ENCODE results near the gene DYNLT4. TPM values are rescaled to one million over a fixed set of nuclear protein-coding genes. Genes with fewer than 3 reads are reported as not detected.

Gene DYNLT4
- total and polyA plus RNA-seq, 2 of the 13 experiments (the other 11 are each of a cell fraction or from before 2014, with no cell fraction given), result 0.77 TPM; not detected in 1

DNA sequence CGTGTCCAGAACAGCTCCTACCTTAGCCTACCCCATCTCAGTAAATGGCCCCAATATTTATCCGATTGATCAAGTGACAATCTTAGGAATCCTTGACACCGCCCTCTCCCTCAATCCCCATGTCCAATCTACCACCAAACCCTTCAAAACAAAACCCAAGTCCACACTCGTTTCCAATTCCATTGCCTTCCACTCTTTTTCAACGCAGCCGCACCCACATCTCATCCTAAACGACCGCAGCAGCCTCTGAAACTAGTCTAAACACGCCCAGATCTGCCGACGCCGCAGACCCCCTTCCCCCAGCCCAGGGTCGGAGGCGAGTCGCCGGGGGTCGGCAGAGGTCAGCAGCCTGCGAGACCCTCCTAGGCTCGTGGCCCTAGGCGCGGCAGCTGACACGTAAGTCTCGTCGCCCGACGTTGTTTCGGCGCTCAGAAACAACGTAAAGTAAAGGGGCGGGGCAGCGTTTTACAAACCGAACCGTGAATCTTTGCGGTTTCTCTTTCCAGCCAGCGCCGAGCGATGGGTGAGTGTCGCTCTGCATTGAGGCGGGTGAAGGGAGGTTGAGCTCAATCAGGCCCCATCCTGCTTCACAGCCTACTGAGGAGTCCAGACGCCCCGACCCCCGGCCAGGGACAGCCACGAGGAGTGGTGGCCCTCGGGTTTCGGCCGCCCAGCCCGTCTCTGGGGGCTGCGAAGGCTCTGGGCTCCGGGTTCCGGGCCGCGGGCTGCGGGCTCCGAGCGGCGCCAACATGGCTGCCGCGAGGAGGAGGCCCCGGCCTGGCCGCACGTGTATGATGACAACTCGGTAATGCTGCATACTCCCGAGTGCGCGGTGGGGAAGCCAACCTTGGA, 31.8 kb downstream of the DYNLT4 start, which contains the start of gene RPS8 (continued):
- TF ChIP-seq ASH2L (IDR thresholded peaks at IDR 0.05; ENCODE audit: insufficient read length, low read depth, low read length) (peak; percentile 86), ZNF510 (CRISPR knock-in tag; IDR thresholded peaks at IDR 0.05; ENCODE audit: low read depth) (no peak; the same call in 1 of the 2 replicates), ZNF792 (CRISPR knock-in tag; IDR thresholded peaks at IDR 0.05) (no peak; the same call in 1 of the 2 replicates), ZNF674 (CRISPR knock-in tag; IDR thresholded peaks at IDR 0.05; ENCODE audit: low read depth) (no peak), HMGA1 (CRISPR knock-in tag; conservative IDR thresholded peaks at IDR 0.05) (no peak), ZNF616 (CRISPR knock-in tag; IDR thresholded peaks at IDR 0.05; ENCODE audit: low read depth) (peak; percentile 5; the same call in 1 of the 2 replicates), PPARG (CRISPR knock-in tag; conservative IDR thresholded peaks at IDR 0.05) (0 out of 2 replicates have a peak, but pooled peaks have one; percentile 49), ZNF75D (CRISPR knock-in tag; IDR thresholded peaks at IDR 0.05; ENCODE audit: borderline replicate concordance) (0 out of 2 replicates have a peak, but pooled peaks have one; percentile 89), AKAP8 (CRISPR knock-in tag; IDR thresholded peaks at IDR 0.05) (no peak; the same call in 1 of the 2 replicates), RFXANK (CRISPR knock-in tag; IDR thresholded peaks at IDR 0.05) (no peak; the same call in 1 of the 2 replicates), ZMYM4 (CRISPR knock-in tag; IDR thresholded peaks at IDR 0.05) (peak; percentile 71; the same call in 1 of the 2 replicates), ZNF382 (CRISPR knock-in tag; IDR thresholded peaks at IDR 0.05; ENCODE audit: borderline replicate concordance) (no peak), MXI1 (IDR thresholded peaks at IDR 0.05; ENCODE audit: borderline replicate concordance, low read depth, low read length) (peak; percentile 78; the same call in 1 of the 3 replicates), PHF5A (CRISPR knock-in tag; IDR thresholded peaks at IDR 0.05; ENCODE audit: low read depth, unreplicated experiment) (no peak), KDM4B (CRISPR knock-in tag; IDR thresholded peaks at IDR 0.05) (no peak; the same call in 1 of the 2 replicates), ZMYM2 (CRISPR knock-in tag; IDR thresholded peaks at IDR 0.05) (no peak), SRY (CRISPR knock-in tag; IDR thresholded peaks at IDR 0.05) (peak; percentile 92), PAX8 (CRISPR knock-in tag; IDR thresholded peaks at IDR 0.05; ENCODE audit: borderline replicate concordance) (no peak; the same call in 1 of the 2 replicates), ZNF230 (CRISPR knock-in tag; IDR thresholded peaks at IDR 0.05) (peak; percentile 86; the same call in 1 of the 2 replicates)
- TF ChIP-seq, protein P1, sequence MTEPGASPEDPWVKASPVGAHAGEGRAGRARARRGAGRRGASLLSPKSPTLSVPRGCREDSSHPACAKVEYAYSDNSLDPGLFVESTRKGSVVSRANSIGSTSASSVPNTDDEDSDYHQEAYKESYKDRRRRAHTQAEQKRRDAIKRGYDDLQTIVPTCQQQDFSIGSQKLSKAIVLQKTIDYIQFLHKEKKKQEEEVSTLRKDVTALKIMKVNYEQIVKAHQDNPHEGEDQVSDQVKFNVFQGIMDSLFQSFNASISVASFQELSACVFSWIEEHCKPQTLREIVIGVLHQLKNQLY (CRISPR knock-in tag; IDR thresholded peaks at IDR 0.05), result no peak
- TF ChIP-seq, protein P2, sequence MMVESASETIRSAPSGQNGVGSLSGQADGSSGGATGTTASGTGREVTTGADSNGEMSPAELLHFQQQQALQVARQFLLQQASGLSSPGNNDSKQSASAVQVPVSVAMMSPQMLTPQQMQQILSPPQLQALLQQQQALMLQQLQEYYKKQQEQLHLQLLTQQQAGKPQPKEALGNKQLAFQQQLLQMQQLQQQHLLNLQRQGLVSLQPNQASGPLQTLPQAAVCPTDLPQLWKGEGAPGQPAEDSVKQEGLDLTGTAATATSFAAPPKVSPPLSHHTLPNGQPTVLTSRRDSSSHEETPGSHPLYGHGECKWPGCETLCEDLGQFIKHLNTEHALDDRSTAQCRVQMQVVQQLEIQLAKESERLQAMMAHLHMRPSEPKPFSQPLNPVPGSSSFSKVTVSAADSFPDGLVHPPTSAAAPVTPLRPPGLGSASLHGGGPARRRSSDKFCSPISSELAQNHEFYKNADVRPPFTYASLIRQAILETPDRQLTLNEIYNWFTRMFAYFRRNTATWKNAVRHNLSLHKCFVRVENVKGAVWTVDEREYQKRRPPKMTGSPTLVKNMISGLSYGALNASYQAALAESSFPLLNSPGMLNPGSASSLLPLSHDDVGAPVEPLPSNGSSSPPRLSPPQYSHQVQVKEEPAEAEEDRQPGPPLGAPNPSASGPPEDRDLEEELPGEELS (CRISPR knock-in tag; IDR thresholded peaks at IDR 0.05), result peak; percentile 49; the same call in 1 of the 2 replicates
- TF ChIP-seq, protein P3, sequence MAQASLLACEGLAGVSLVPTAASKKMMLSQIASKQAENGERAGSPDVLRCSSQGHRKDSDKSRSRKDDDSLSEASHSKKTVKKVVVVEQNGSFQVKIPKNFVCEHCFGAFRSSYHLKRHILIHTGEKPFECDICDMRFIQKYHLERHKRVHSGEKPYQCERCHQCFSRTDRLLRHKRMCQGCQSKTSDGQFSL (CRISPR knock-in tag; IDR thresholded peaks at IDR 0.05), result 0 out of 2 replicates have a peak, but pooled peaks have one; percentile 16
- TF ChIP-seq, protein P4, sequence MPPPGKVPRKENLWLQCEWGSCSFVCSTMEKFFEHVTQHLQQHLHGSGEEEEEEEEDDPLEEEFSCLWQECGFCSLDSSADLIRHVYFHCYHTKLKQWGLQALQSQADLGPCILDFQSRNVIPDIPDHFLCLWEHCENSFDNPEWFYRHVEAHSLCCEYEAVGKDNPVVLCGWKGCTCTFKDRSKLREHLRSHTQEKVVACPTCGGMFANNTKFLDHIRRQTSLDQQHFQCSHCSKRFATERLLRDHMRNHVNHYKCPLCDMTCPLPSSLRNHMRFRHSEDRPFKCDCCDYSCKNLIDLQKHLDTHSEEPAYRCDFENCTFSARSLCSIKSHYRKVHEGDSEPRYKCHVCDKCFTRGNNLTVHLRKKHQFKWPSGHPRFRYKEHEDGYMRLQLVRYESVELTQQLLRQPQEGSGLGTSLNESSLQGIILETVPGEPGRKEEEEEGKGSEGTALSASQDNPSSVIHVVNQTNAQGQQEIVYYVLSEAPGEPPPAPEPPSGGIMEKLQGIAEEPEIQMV (CRISPR knock-in tag; IDR thresholded peaks at IDR 0.05; ENCODE audit: low read depth), result no peak
